ENCODE measurements around the gene HECTD2. TPM values are rescaled to one million over a fixed set of nuclear protein-coding genes. Genes with fewer than 3 reads are reported as not detected.

The HECTD2 gene
- total and polyA plus RNA-seq, 2 of the 8 experiments (the other 6 are each of a cell fraction or from before 2014, with no cell fraction given) = 5.7 to 11.9 TPM

DNA sequence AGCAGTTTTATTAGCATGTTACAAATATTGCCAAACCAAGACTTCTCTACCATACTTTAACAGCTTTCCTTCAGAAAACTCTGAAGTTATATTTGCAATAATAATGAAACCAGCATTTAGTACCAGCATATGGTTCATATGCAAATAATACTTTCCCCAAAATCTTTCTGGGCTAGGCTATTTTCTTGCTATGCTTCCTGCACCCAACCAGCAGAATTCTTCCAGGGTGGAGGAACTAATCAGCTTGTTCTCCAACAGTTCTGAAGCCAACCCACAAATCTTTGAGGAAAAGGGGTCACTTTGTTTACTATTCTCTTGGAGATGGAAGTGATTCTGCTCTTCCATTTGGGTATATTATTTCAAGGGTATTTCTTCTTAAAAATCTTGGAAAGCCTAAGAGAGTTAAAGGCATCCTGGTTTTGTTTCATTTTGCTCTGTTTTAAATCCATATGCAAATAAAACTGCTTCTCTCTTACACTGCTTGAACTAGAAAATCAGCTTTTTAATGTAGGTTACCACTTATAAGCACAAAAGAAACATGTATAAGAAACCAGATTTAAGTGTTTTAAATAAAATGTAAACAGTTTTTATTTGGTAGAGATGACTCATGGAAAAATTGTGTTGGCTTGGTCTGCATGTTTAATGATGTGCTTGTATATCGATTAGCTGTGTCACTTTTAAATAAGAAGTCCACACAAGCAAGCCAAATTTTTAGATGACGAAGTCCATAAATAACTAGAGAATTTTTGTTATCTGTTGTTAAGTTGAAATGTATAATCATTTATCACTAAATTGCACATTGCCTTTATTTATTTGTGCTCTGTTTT, 103.7 kb downstream of the HECTD2 start:
- Histone ChIP-seq H2BK5ac (ENCODE audit: low read depth, low read length) (no peak overlapping the region), H2BK120ac (replicated peaks; ENCODE audit: low read depth, low read length) (no peak overlapping the region), H3K4me2 (ENCODE audit: insufficient read depth in 1 of 2, low read depth in 2 of 2, low read length in 2 of 2) (no peak overlapping the region), H2AFZ (ENCODE audit: low read length) (no peak overlapping the region), H3K14ac (ENCODE audit: insufficient read length) (no peak overlapping the region), H2BK12ac (ENCODE audit: low read depth, low read length) (no peak overlapping the region), H2BK15ac (ENCODE audit: low read length) (no peak overlapping the region), H2AK5ac (ENCODE audit: low read depth, low read length) (no peak overlapping the region), H3K18ac (ENCODE audit: extremely low read depth, low read length) (no peak overlapping the region), H3K23ac (ENCODE audit: insufficient read length) (no peak overlapping the region), H2BK20ac (ENCODE audit: low read length) (no peak overlapping the region), H3K79me1 (ENCODE audit: low read depth, low read length) (no peaks in the 10 kb centered on the region), H3K4me1 (replicated peaks in 1 of 4; ENCODE audit: control insufficient read depth in 3 of 4, insufficient read depth in 4 of 4, low read length in 3 of 4) (no peaks in the 10 kb centered on the region), H3K9ac (replicated peaks in 1 of 4; ENCODE audit: extremely low read depth in 1 of 4, low read depth in 3 of 4, low read length in 3 of 4) (no peak overlapping the region), H4K91ac (replicated peaks; ENCODE audit: insufficient read length, low read length) (no peak overlapping the region), H3K4me3 (ENCODE audit: extremely low read depth in 1 of 4, insufficient read depth in 2 of 4, low read depth in 3 of 4, low read length in 4 of 4) (no peak overlapping the region), H3K79me2 (ENCODE audit: control insufficient read depth in 1 of 2, insufficient read depth in 2 of 2, low read length in 2 of 2) (no peaks in the 10 kb centered on the region), H4K20me1 (replicated peaks in 1 of 2; ENCODE audit: control insufficient read depth in 1 of 2, insufficient read depth in 2 of 2, low read length in 2 of 2) (no peaks in the 10 kb centered on the region), H3K4ac (replicated peaks; ENCODE audit: insufficient read length, low read depth, low read length) (no peak overlapping the region), H4K8ac (ENCODE audit: extremely low read depth, insufficient read depth, low read length) (no peak overlapping the region), H3K36me3 (ENCODE audit: control insufficient read depth in 2 of 4, insufficient read depth in 4 of 4, low read length in 3 of 4) (no peaks in the 10 kb centered on the region), H3K23me2 (ENCODE audit: low read depth, low read length) (no peaks in the 10 kb centered on the region), H3K9me3 (ENCODE audit: insufficient read depth in 2 of 2, low read depth in 1 of 2, low read length in 1 of 2) (no peaks in the 10 kb centered on the region), H3K56ac (replicated peaks; ENCODE audit: insufficient read length, low read depth, low read length) (no peak overlapping the region), H3K27me3 (replicated peaks in 1 of 4; ENCODE audit: control insufficient read depth in 3 of 4, extremely low read depth in 1 of 4, insufficient read depth in 3 of 4, low read length in 3 of 4) (no peaks in the 10 kb centered on the region), H3K27ac (ENCODE audit: low read depth, low read length) (no peak overlapping the region), H4K5ac (ENCODE audit: insufficient read length, low read depth, low read length) (no peak overlapping the region)
- POLR2A ChIA-PET (ENCODE audit: partially characterized antibody) = no interaction called here
- no peak for FAIRE-seq
- DNase-seq (ENCODE audit: low read depth in 1 of 2, low spot score in 2 of 2) = no peak
- 92% methylated on average over 2 of the region's 2 CpGs; no CpG with 5 or more reads in 1 of the 2 experiments for WGBS, 2 experiments (ENCODE audit: extremely low coverage in 1 of 2, insufficient coverage in 1 of 2, insufficient read length in 1 of 2, insufficient replicate concordance in 2 of 2, low coverage in 1 of 2, low lambda C conversion rate in 2 of 2, missing lambda C conversion rate in 1 of 2)
- CTCF ChIA-PET (ENCODE audit: partially characterized antibody) = interaction anchor here (1.2 to 1.8 kb wide), 3 partner anchors 12 to 38 kb away, joined by 3 to 5 read pairs (median 4); no protein-coding TSS in a partner anchor
- no peak for TF ChIP-seq KDM4A (IDR thresholded peaks at IDR 0.05; ENCODE audit: low read depth, low read length, severe bottlenecking)
- TF ChIP-seq KDM5A (IDR thresholded peaks at IDR 0.05; ENCODE audit: low read length) = no peak
- no peak for TF ChIP-seq JUND (IDR thresholded peaks at IDR 0.05; ENCODE audit: low read length)

Data from H1 (cell line).